HCT116 (cell line): ENCODE measurements around the gene SCTR. TPM values are rescaled to one million over a fixed set of nuclear protein-coding genes. Genes with fewer than 3 reads are reported as not detected.

Source experiments
- ATAC-seq: fragments of 200-7000 bp; cut with Tn5 transposase; 2 replicates; pipeline ENCODE4 v1.9.1; 2020; ENCODE audit warnings: mild to moderate bottlenecking, moderate library complexity
- BruUV-seq: library from RNA; stranded (reverse); fragments of 400-500 nt; replicated peaks from 2 replicates; lab custom pipeline; 2021; lab: Mats Ljungman, UMichigan
- CTCF ChIA-PET: fragments of 300-600 bp; sonication (Branson Sonifier 250); formaldehyde crosslinking; loops from one replicate; lab custom pipeline; 2021; ENCODE audit warnings: antibody characterized with exemption; lab: Charles Lee
- POLR2A ChIA-PET: fragments of 300-600, 350-600 bp; sonication (Branson Sonifier 250); formaldehyde crosslinking; loops from one replicate; lab custom pipeline; 2021; ENCODE audit warnings: antibody characterized with exemption; lab: Charles Lee
- RAD21 ChIA-PET, 2 experiments: fragments of 300-600 bp; sonication (Branson Sonifier 250); formaldehyde crosslinking; loops; one replicate each; lab custom pipeline; 2023; ENCODE audit warnings: low total read pairs in 2 of 2; ENCODE audit not compliant: uncharacterized antibody in 2 of 2, unreplicated experiment in 2 of 2, low non-redundant PET in 1 of 2; lab: Charles Lee
- DNase-seq: peaks from one replicate; pipeline ENCODE4 v3.0.0-alpha.2; 2010; ENCODE audit warnings: low read depth, low spot score
- H2AFZ ChIP-seq: fragments of 200-600 bp; shearing (Covaris generic), sonication (generic); 2 replicates; pipeline ENCODE4 v1.6.1; 2017; ENCODE audit warnings: low read depth, mixed run types, mixed read lengths, antibody characterized with exemption, low read length; ENCODE audit not compliant: poor library complexity, severe bottlenecking
- H3K27ac ChIP-seq: 2 replicates; pipeline ENCODE4 v1.5.1; 2012; ENCODE audit warnings: low read depth, low read length
- H3K27me3 ChIP-seq: fragments of 200-600 bp; sonication (generic); 2 replicates; pipeline ENCODE4 v1.6.1; 2016; ENCODE audit warnings: mixed run types, low read length, mixed read lengths; ENCODE audit not compliant: insufficient read depth
- H3K36me3 ChIP-seq, 2 experiments: fragments of 200-500 bp in 1 of 2; fragments of 200-600 bp in 1 of 2; sonication (Bioruptor generic) in 1 of 2; sonication (generic) in 1 of 2; 2 replicates each; pipeline versions ENCODE4 v1.5.1 to v1.6.1; 2014 to 2016; ENCODE audit warnings: low read length in 2 of 2, inconsistent platforms in 1 of 2, mixed read lengths in 1 of 2, mixed run types in 1 of 2; ENCODE audit not compliant: insufficient read depth in 2 of 2, control insufficient read depth in 1 of 2
- H3K4me1 ChIP-seq, 2 experiments: fragments of 200-600 bp in 1 of 2; sonication (generic) in 1 of 2; 2 replicates each; pipeline versions ENCODE4 v1.5.1 to v1.6.1; 2012 to 2017; ENCODE audit warnings: low read length in 2 of 2, inconsistent platforms in 1 of 2, mild to moderate bottlenecking in 1 of 2, mixed read lengths in 1 of 2, mixed run types in 1 of 2, moderate library complexity in 1 of 2; ENCODE audit not compliant: insufficient read depth in 2 of 2, control insufficient read depth in 1 of 2
- H3K4me2 ChIP-seq: fragments of 200-600 bp; sonication (generic); 2 replicates; pipeline ENCODE4 v1.6.1; 2017; ENCODE audit warnings: mixed run types, low read length, mixed read lengths
- H3K4me3 ChIP-seq, 2 experiments: fragments of 200-600 bp in 1 of 2; sonication (generic) in 1 of 2; replicated peaks in 1 of 2; 2 replicates each; pipeline ENCODE4 v1.5.1; 2011 to 2016; ENCODE audit warnings: low read length in 2 of 2, control low read depth in 1 of 2, low read depth in 1 of 2, mild to moderate bottlenecking in 1 of 2, mixed read lengths in 1 of 2, mixed run types in 1 of 2
- H3K79me2 ChIP-seq: fragments of 200-600 bp; sonication (generic); 2 replicates; pipeline ENCODE4 v1.6.1; 2017; ENCODE audit warnings: mild to moderate bottlenecking, mixed run types, low read length, moderate library complexity, mixed read lengths; ENCODE audit not compliant: insufficient read depth
- H3K9ac ChIP-seq: fragments of 200-600 bp; sonication (generic); 2 replicates; pipeline ENCODE4 v1.6.1; 2016; ENCODE audit warnings: low read length, mixed read lengths
- H3K9me2 ChIP-seq: fragments of 200-600 bp; sonication (generic), shearing (Covaris generic); 2 replicates; pipeline ENCODE4 v1.6.1; 2017; ENCODE audit warnings: mixed run types, mild to moderate bottlenecking, moderate library complexity; ENCODE audit not compliant: insufficient read depth
- H3K9me3 ChIP-seq, 2 experiments: fragments of 200-500 bp in 1 of 2; fragments of 200-600 bp in 1 of 2; sonication (Bioruptor generic) in 1 of 2; sonication (generic) in 1 of 2; 2 replicates each; pipeline ENCODE4 v1.6.1; 2014 to 2017; ENCODE audit warnings: low read length in 2 of 2, mixed read lengths in 2 of 2, inconsistent platforms in 1 of 2, low read depth in 1 of 2, mild to moderate bottlenecking in 1 of 2, mixed run types in 1 of 2, moderate library complexity in 1 of 2; ENCODE audit not compliant: control insufficient read depth in 1 of 2, insufficient read depth in 1 of 2
- H4K20me1 ChIP-seq: fragments of 200-600 bp; sonication (generic), shearing (Covaris generic); 2 replicates; pipeline ENCODE4 v1.6.1; 2017; ENCODE audit warnings: mixed run types, mild to moderate bottlenecking, moderate library complexity; ENCODE audit not compliant: insufficient read depth
- CBX3 ChIP-seq: IDR thresholded peaks from 2 replicates; pipeline ENCODE4 v1.6.1; 2012; ENCODE audit warnings: low read depth
- CEBPB ChIP-seq: IDR thresholded peaks from 2 replicates; pipeline ENCODE4 v1.6.1; 2012; ENCODE audit warnings: low read depth
- EGR1 ChIP-seq: IDR thresholded peaks from 2 replicates; pipeline ENCODE4 v1.6.1; 2012; ENCODE audit warnings: low read depth
- ELF1 ChIP-seq: IDR thresholded peaks from 2 replicates; pipeline ENCODE4 v1.6.1; 2012; ENCODE audit warnings: low read depth, borderline replicate concordance
- EZH2 ChIP-seq: fragments of 200-600 bp; sonication (generic); IDR thresholded peaks from 2 replicates; pipeline ENCODE4 v1.6.1; 2017; ENCODE audit warnings: antibody characterized with exemption, mixed run types
- EZH2phosphoT487 ChIP-seq: fragments of 200-600 bp; IDR thresholded peaks from 2 replicates; pipeline ENCODE4 v1.6.1; 2018; ENCODE audit warnings: antibody characterized with exemption, borderline replicate concordance
- FOSL1 ChIP-seq: IDR thresholded peaks from 2 replicates; pipeline ENCODE4 v1.6.1; 2012; ENCODE audit warnings: low read depth
- RAD21 ChIP-seq: IDR thresholded peaks from 2 replicates; pipeline ENCODE4 v1.6.1; 2012; ENCODE audit warnings: low read depth, mild to moderate bottlenecking
- SIN3A ChIP-seq: IDR thresholded peaks from 2 replicates; pipeline ENCODE4 v1.6.1; 2012; ENCODE audit warnings: low read depth
- YY1 ChIP-seq: IDR thresholded peaks from 2 replicates; pipeline ENCODE4 v1.6.1; 2011; ENCODE audit warnings: low read length, low read depth, moderate library complexity, mild to moderate bottlenecking; ENCODE audit not compliant: insufficient replicate concordance; ENCODE audit errors: extremely low read depth
- ZFX ChIP-seq: fragments of 450-650 bp; IDR thresholded peaks from 2 replicates; pipeline ENCODE4 v1.6.1; 2017
- intact Hi-C: fragments of 100-400 bp; cut with micrococcal nuclease; formaldehyde crosslinking; loops from 2 replicates; pipeline ENCODE4 v1.10.0; 2022
- total RNA-seq: library from RNA; stranded (reverse); gene quantifications from one replicate; pipeline ENCODE4 v1.2.1, GENCODE V29; 2021; ENCODE audit not compliant: unreplicated experiment
- TF ChIP-seq, protein P1 (sequence below), 3 experiments: fragments of 200-600 bp in 1 of 3; sonication (generic) in 1 of 3; IDR thresholded peaks in 2 of 3; conservative IDR thresholded peaks in 1 of 3; 2 replicates each; pipeline ENCODE4 v1.5.1; 2012 to 2017; ENCODE audit warnings: low read depth in 2 of 3, low read length in 2 of 3, antibody characterized with exemption in 1 of 3, borderline replicate concordance in 1 of 3, control low read depth in 1 of 3, mild to moderate bottlenecking in 1 of 3, mixed read lengths in 1 of 3, mixed run types in 1 of 3, moderate library complexity in 1 of 3; ENCODE audit not compliant: insufficient read depth in 1 of 3
- TF ChIP-seq, protein P2 (sequence below): IDR thresholded peaks from 2 replicates; pipeline ENCODE4 v1.6.1; 2012

Gene SCTR
- total RNA-seq, 1 experiment from 2014 or later, result not detected

- BruUV-seq, result no TSS peak
- ChIA-PET RAD21 (no interaction called here), CTCF (no interaction called here), POLR2A (no interaction called here)
- no peaks in the 10 kb centered on the region for H3K9me2 ChIP-seq
- no peak overlapping the region for H3K9ac ChIP-seq
- H2AFZ ChIP-seq, result no peak overlapping the region
- no peak overlapping the region for H3K27ac ChIP-seq
- no peak for DNase-seq
- ATAC-seq, result no peak
- H3K4me1 ChIP-seq, result no peaks in the 10 kb centered on the region
- no peaks in the 10 kb centered on the region for H3K79me2 ChIP-seq
- H3K4me3 ChIP-seq, result no peak overlapping the region
- no peaks in the 10 kb centered on the region for H3K9me3 ChIP-seq
- H3K4me2 ChIP-seq, result no peak overlapping the region
- no peaks in the 10 kb centered on the region for H3K27me3 ChIP-seq
- H4K20me1 ChIP-seq, result no peaks in the 10 kb centered on the region
- TF ChIP-seq ELF1, result no peak
- no peak for TF ChIP-seq EZH2phosphoT487
- TF ChIP-seq EZH2, result no peak
- TF ChIP-seq, protein P1, sequence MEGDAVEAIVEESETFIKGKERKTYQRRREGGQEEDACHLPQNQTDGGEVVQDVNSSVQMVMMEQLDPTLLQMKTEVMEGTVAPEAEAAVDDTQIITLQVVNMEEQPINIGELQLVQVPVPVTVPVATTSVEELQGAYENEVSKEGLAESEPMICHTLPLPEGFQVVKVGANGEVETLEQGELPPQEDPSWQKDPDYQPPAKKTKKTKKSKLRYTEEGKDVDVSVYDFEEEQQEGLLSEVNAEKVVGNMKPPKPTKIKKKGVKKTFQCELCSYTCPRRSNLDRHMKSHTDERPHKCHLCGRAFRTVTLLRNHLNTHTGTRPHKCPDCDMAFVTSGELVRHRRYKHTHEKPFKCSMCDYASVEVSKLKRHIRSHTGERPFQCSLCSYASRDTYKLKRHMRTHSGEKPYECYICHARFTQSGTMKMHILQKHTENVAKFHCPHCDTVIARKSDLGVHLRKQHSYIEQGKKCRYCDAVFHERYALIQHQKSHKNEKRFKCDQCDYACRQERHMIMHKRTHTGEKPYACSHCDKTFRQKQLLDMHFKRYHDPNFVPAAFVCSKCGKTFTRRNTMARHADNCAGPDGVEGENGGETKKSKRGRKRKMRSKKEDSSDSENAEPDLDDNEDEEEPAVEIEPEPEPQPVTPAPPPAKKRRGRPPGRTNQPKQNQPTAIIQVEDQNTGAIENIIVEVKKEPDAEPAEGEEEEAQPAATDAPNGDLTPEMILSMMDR (IDR thresholded peaks at IDR 0.05 in 2 of 3, conservative IDR thresholded peaks at IDR 0.05 in 1 of 3; ENCODE audit: borderline replicate concordance in 1 of 3, insufficient read depth in 1 of 3, low read depth in 2 of 3, low read length in 2 of 3), result no peak
- no peak for TF ChIP-seq RAD21
- TF ChIP-seq EGR1, result no peak
- TF ChIP-seq ZFX, result no peak
- no peak for TF ChIP-seq FOSL1
- no peak for TF ChIP-seq SIN3A
- TF ChIP-seq YY1, result no peak
- TF ChIP-seq, protein P2, sequence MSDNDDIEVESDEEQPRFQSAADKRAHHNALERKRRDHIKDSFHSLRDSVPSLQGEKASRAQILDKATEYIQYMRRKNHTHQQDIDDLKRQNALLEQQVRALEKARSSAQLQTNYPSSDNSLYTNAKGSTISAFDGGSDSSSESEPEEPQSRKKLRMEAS, result no peak
- TF ChIP-seq CEBPB, result no peak
- TF ChIP-seq CBX3, result no peak
- intact Hi-C loops, result no loop called here
- no peaks in the 10 kb centered on the region for H3K36me3 ChIP-seq
Measured at GRCh38 chr2:119449521-119449920, 74.8 kb downstream of the SCTR start.
